SK-N-SH (cell line): Measurements from ENCODE around the gene SPACA6. TPM values are rescaled to one million over a fixed set of nuclear protein-coding genes. Genes with fewer than 3 reads are reported as not detected.
"Not testable (repeated sequence)": the region's sequence is repeated elsewhere in the genome, so short reads cannot be mapped to it uniquely, and the experiment has no call there.

Experiments used
- CTCF ChIA-PET: fragments of 300-600, 350-600 bp; formaldehyde crosslinking; extraction: SDS; loops from one replicate; lab custom pipeline; 2021; lab: Yijun Ruan, JAX
- POLR2A ChIA-PET: fragments of 350-600 bp; sonication (Branson Sonifier 250); formaldehyde crosslinking; extraction: SDS; loops from one replicate; lab custom pipeline; 2020; ENCODE audit warnings: antibody characterized with exemption, inconsistent platforms; lab: Yijun Ruan, JAX
- DNase-seq: peaks from one replicate; pipeline ENCODE4 v3.0.0; 2012
- H2AFZ ChIP-seq: fragments of 200-600 bp; sonication (generic); 2 replicates; pipeline ENCODE4 v1.8.1; 2016; ENCODE audit warnings: antibody characterized with exemption, mild to moderate bottlenecking, low read depth
- H3F3A ChIP-seq: fragments of 200-600 bp; sonication (generic); replicated peaks from 2 replicates; pipeline ENCODE3; 2016; ENCODE audit warnings: antibody characterized with exemption, mild to moderate bottlenecking; ENCODE audit not compliant: insufficient read depth
- H3K27ac ChIP-seq, 2 experiments: fragments of 200-500 bp in 1 of 2; fragments of 200-600 bp in 1 of 2; sonication (Bioruptor generic) in 1 of 2; sonication (generic), shearing (Covaris generic) in 1 of 2; 2 replicates each; pipeline versions ENCODE4 v1.5.1 to v1.6.1; 2014 to 2016; ENCODE audit warnings: low read depth in 2 of 2, inconsistent platforms in 1 of 2, low read length in 1 of 2, mild to moderate bottlenecking in 1 of 2, mixed read lengths in 1 of 2
- H3K27me3 ChIP-seq: fragments of 200-600 bp; sonication (generic), shearing (Covaris generic); 2 replicates; pipeline ENCODE4 v1.6.1; 2016; ENCODE audit warnings: mixed run types; ENCODE audit not compliant: insufficient read depth
- H3K36me3 ChIP-seq, 2 experiments: fragments of 200-500 bp in 1 of 2; fragments of 200-600 bp in 1 of 2; sonication (Bioruptor generic) in 1 of 2; sonication (generic) in 1 of 2; replicated peaks in 1 of 2; 2 replicates each; pipeline versions ENCODE3 to v1.5.1; 2014 to 2016; ENCODE audit warnings: low read length in 1 of 2, mild to moderate bottlenecking in 1 of 2; ENCODE audit not compliant: insufficient read depth in 2 of 2, control insufficient read depth in 1 of 2
- H3K4me1 ChIP-seq, 2 experiments: fragments of 200-500 bp in 1 of 2; fragments of 200-600 bp in 1 of 2; sonication (Bioruptor generic) in 1 of 2; sonication (generic), shearing (Covaris generic) in 1 of 2; 2 replicates each; pipeline versions ENCODE4 v1.5.1 to v1.6.1; 2014 to 2016; ENCODE audit warnings: low read depth in 1 of 2, low read length in 1 of 2, mixed run types in 1 of 2; ENCODE audit not compliant: insufficient read depth in 2 of 2, control insufficient read depth in 1 of 2
- H3K4me2 ChIP-seq: fragments of 200-600 bp; sonication (generic), shearing (Covaris generic); 2 replicates; pipeline ENCODE4 v1.6.1; 2017; ENCODE audit warnings: mixed run types
- H3K4me3 ChIP-seq, 2 experiments: fragments of 200-500 bp in 1 of 2; fragments of 200-600 bp in 1 of 2; sonication (Bioruptor generic) in 1 of 2; sonication (generic), shearing (Covaris generic) in 1 of 2; 2 replicates each; pipeline versions ENCODE4 v1.5.1 to v1.8.1; 2014 to 2016; ENCODE audit warnings: low read depth in 2 of 2, inconsistent platforms in 1 of 2, low read length in 1 of 2, mild to moderate bottlenecking in 1 of 2, mixed read lengths in 1 of 2, moderate library complexity in 1 of 2
- H3K79me2 ChIP-seq: fragments of 200-600 bp; sonication (generic); 2 replicates; pipeline ENCODE4 v1.8.1; 2017; ENCODE audit warnings: mild to moderate bottlenecking; ENCODE audit not compliant: insufficient read depth
- H3K9ac ChIP-seq: fragments of 200-600 bp; sonication (generic); 2 replicates; pipeline ENCODE4 v1.6.1; 2017; ENCODE audit warnings: mixed run types
- H3K9me2 ChIP-seq: fragments of 200-600 bp; sonication (generic); 2 replicates; pipeline ENCODE4 v1.6.1; 2017; ENCODE audit warnings: mixed run types
- H3K9me3 ChIP-seq: fragments of 200-600 bp; sonication (generic); 2 replicates; pipeline ENCODE4 v1.6.1; 2017; ENCODE audit warnings: mixed run types, mild to moderate bottlenecking, moderate library complexity
- H4K20me1 ChIP-seq: fragments of 200-600 bp; sonication (generic); 2 replicates; pipeline ENCODE4 v1.6.1; 2017; ENCODE audit warnings: mild to moderate bottlenecking, mixed run types; ENCODE audit not compliant: insufficient read depth
- CTCF ChIP-seq: fragments of 200-600 bp; sonication (generic); IDR thresholded peaks from 2 replicates; pipeline ENCODE4 v1.6.1; 2017; ENCODE audit warnings: antibody characterized with exemption, mild to moderate bottlenecking, moderate library complexity
- FOXJ3 ChIP-seq: sonication (generic); formaldehyde crosslinking; IDR thresholded peaks from 2 replicates; pipeline ENCODE4 v1.5.1; 2020; ENCODE audit warnings: mild to moderate bottlenecking, missing genetic modification reagents
- FOXM1 ChIP-seq: IDR thresholded peaks from 2 replicates; pipeline ENCODE4 v1.4.0; 2012; ENCODE audit warnings: low read depth, mild to moderate bottlenecking
- IRF3 ChIP-seq: fragments of 150-350 bp; IDR thresholded peaks from 2 replicates; pipeline ENCODE4 v1.6.1; 2016; ENCODE audit warnings: mild to moderate bottlenecking, low read depth, low read length
- JUND ChIP-seq: IDR thresholded peaks from 2 replicates; pipeline ENCODE4 v1.4.0; 2012
- MAX ChIP-seq: IDR thresholded peaks from 2 replicates; pipeline ENCODE4 v1.4.0; 2012; ENCODE audit warnings: low read depth
- MEF2A ChIP-seq: IDR thresholded peaks from 2 replicates; pipeline ENCODE4 v1.4.0; 2012; ENCODE audit warnings: low read depth, borderline replicate concordance
- MXI1 ChIP-seq: IDR thresholded peaks from 2 replicates; pipeline ENCODE4 v1.6.1; 2012; ENCODE audit warnings: mild to moderate bottlenecking, low read depth, low read length, improper control_type of control experiment
- NFIC ChIP-seq: IDR thresholded peaks from 2 replicates; pipeline ENCODE4 v1.4.0; 2012; ENCODE audit warnings: borderline replicate concordance
- NRF1 ChIP-seq: IDR thresholded peaks from 2 replicates; pipeline ENCODE4 v1.6.1; 2012; ENCODE audit warnings: low read depth, mild to moderate bottlenecking, low read length
- PBX3 ChIP-seq: IDR thresholded peaks from 2 replicates; pipeline ENCODE4; 2012
- RFX5 ChIP-seq: IDR thresholded peaks from 2 replicates; pipeline ENCODE4 v1.6.1; 2012; ENCODE audit warnings: mild to moderate bottlenecking, improper control_type of control experiment, low read length
- RXRA ChIP-seq: IDR thresholded peaks from 2 replicates; pipeline ENCODE4 v1.4.0; 2012; ENCODE audit warnings: low read depth, mild to moderate bottlenecking, borderline replicate concordance
- SIN3A ChIP-seq: IDR thresholded peaks from 2 replicates; pipeline ENCODE4 v1.6.1; 2012; ENCODE audit warnings: low read depth, mild to moderate bottlenecking, low read length, moderate library complexity, borderline replicate concordance
- SMC3 ChIP-seq: IDR thresholded peaks from 2 replicates; pipeline ENCODE4 v1.6.1; 2012; ENCODE audit warnings: low read depth, low read length, improper control_type of control experiment
- TCF12 ChIP-seq: IDR thresholded peaks from 2 replicates; pipeline ENCODE4 v1.4.0; 2012
- TEAD4 ChIP-seq: IDR thresholded peaks from 2 replicates; pipeline ENCODE4 v1.4.0; 2012; ENCODE audit warnings: mild to moderate bottlenecking, borderline replicate concordance; ENCODE audit not compliant: insufficient read depth
- YY1 ChIP-seq: IDR thresholded peaks from 2 replicates; pipeline ENCODE4 v1.4.0; 2012; ENCODE audit warnings: low read depth, mild to moderate bottlenecking
- ZBTB33 ChIP-seq: IDR thresholded peaks from 2 replicates; pipeline ENCODE4 v1.4.0; 2012; ENCODE audit warnings: low read depth, borderline replicate concordance
- WGBS: methylation state at CpG from one replicate; pipeline ENCODE4 v1.1.6; 2017; ENCODE audit warnings: low lambda C conversion rate; 5-methylcytosine and 5-hydroxymethylcytosine counted together
- polyA plus RNA-seq, 3 experiments: library from polyadenylated mRNA; depleted of rRNA; stranded (reverse); fragments of >200 nt; gene quantifications; 2 replicates each; pipeline ENCODE4 v1.2.3, GENCODE V29; 2012

The SPACA6 gene
- polyA plus RNA-seq, 1 of the 3 experiments (the other 2 are of a cell fraction), result 15.8 TPM

- ChIA-PET POLR2A (interaction anchor here (0.7 kb wide), 1 partner anchor 366 kb away, joined by 3 read pairs; no protein-coding TSS in a partner anchor), CTCF (interaction anchor here (0.6 to 2.3 kb wide), 3 partner anchors 40 to 265 kb away, joined by 3 to 8 read pairs (median 4); no protein-coding TSS in a partner anchor)
- no peak for DNase-seq
- H2AFZ ChIP-seq, result no peak overlapping the region
- TF ChIP-seq SIN3A (no peak), NFIC (no peak), FOXJ3 (CRISPR knock-in tag) (no peak), TEAD4 (no peak), CTCF (no peak), MXI1 (no peak), MEF2A (no peak), NRF1 (no peak), TCF12 (no peak), YY1 (no peak), PBX3 (no peak), SMC3 (no peak), MAX (no peak), ZBTB33 (no peak), IRF3 (no peak), JUND (no peak), FOXM1 (no peak), RFX5 (no peak), RXRA (no peak)
- H3K4me3 ChIP-seq, result no peak overlapping the region
- no peak overlapping the region for H3K27ac ChIP-seq
- no peaks in the 10 kb centered on the region for H3K4me1 ChIP-seq
- H3K36me3 ChIP-seq, result no peaks in the 10 kb centered on the region
- peaks cover 58% of the 10 kb centered on the region; the same call in 1 of the 2 replicates for H3K27me3 ChIP-seq
- no peaks in the 10 kb centered on the region for H4K20me1 ChIP-seq
- no peaks in the 10 kb centered on the region for H3K9me2 ChIP-seq
- H3F3A ChIP-seq, result no peaks in the 10 kb centered on the region
- 3% methylated on average over 2 of the region's 2 CpGs for WGBS
- H3K9me3 ChIP-seq, result no peaks in the 10 kb centered on the region
- no peak overlapping the region for H3K4me2 ChIP-seq
- H3K9ac ChIP-seq, result no peak overlapping the region
- H3K79me2 ChIP-seq, result no peaks in the 10 kb centered on the region
Measured at GRCh38 chr19:51737924-51738323, 44.8 kb downstream of the SPACA6 start.

- H4K20me1 ChIP-seq, H3K4me1 ChIP-seq, POLR2A ChIA-PET, H3F3A ChIP-seq, H3K4me2 ChIP-seq, H3K4me3 ChIP-seq, H3K27ac ChIP-seq, H3K79me2 ChIP-seq, H3K9me2 ChIP-seq, H3K9ac ChIP-seq, H3K36me3 ChIP-seq, DNase-seq, H2AFZ ChIP-seq, H3K9me3 ChIP-seq: not testable (repeated sequence)
- peaks cover 55% of the 10 kb centered on the region; the same call in 1 of the 2 replicates for H3K27me3 ChIP-seq
- CTCF ChIA-PET, result interaction anchor here (0.6 to 2.3 kb wide), 3 partner anchors 39 to 265 kb away, joined by 3 to 8 read pairs (median 4); no protein-coding TSS in a partner anchor
- 42% methylated on average over 10 of the region's 10 CpGs for WGBS
Measured at GRCh38 chr19:51738523-51738922, 45.4 kb downstream of the SPACA6 start.
